Stimulated activated CD4-positive, alpha-beta T cell treated with anti-CD3 and anti-CD28 coated beads, Interleukin-1b, Interleukin-23, amount 100 ng/mL, for 4 hours (primary cell): ENCODE results near the gene GP1BB.

ENCODE experiments used
- DNase-seq, 2 donors: peaks; one replicate each; pipeline ENCODE4 v3.0.0-alpha.2; 2020; ENCODE audit warnings: low read depth in 2 of 2

Gene GP1BB

GRCh38 chr22:19742160-19743066 is 19.1 kb downstream of the GP1BB start:
- DNase-seq = no peak

GRCh38 chr22:19743081-19743480 is 19.7 kb downstream of the GP1BB start:
- no peak for DNase-seq

GRCh38 chr22:19743651-19744050 is 20.3 kb downstream of the GP1BB start:
- no peak for DNase-seq

- DNase-seq = no peak
These were observed 21.1 kb downstream of the GP1BB start for GRCh38 chr22:19744350-19745006.

GRCh38 chr22:19745155-19746101 is 22.1 kb downstream of the GP1BB start:
- DNase-seq = no peak

- DNase-seq = no peak
These were observed 23.4 kb downstream of the GP1BB start for GRCh38 chr22:19746726-19747125.

- DNase-seq = no peak
These were observed 24.2 kb downstream of the GP1BB start for GRCh38 chr22:19747551-19747950.

GRCh38 chr22:19748139-19748538 is 24.8 kb downstream of the GP1BB start:
- DNase-seq = no peak

- DNase-seq = no peak
These were observed 25.8 kb downstream of the GP1BB start for GRCh38 chr22:19748991-19749664.

- DNase-seq = no peak
These were observed 26.5 kb downstream of the GP1BB start for GRCh38 chr22:19749876-19750275.

- no peak for DNase-seq
These were observed 27.5 kb downstream of the GP1BB start for GRCh38 chr22:19750507-19751490.

- no peak for DNase-seq
These were observed 28.3 kb downstream of the GP1BB start for GRCh38 chr22:19751497-19752245.

GRCh38 chr22:19753090-19753842 is 29.9 kb downstream of the GP1BB start:
- no peak for DNase-seq

GRCh38 chr22:19753996-19754700 is 30.8 kb downstream of the GP1BB start:
- DNase-seq = no peak

GRCh38 chr22:19754701-19755144 is 31.4 kb downstream of the GP1BB start:
- DNase-seq = no peak

GRCh38 chr22:19755145-19755710 is 31.9 kb downstream of the GP1BB start:
- no peak for DNase-seq

- no peak for DNase-seq
These were observed 32.5 kb downstream of the GP1BB start for GRCh38 chr22:19755722-19756287.
